ENCODE results near the gene FAM209A. TPM values are rescaled to one million over a fixed set of nuclear protein-coding genes. Genes with fewer than 3 reads are reported as not detected.

Gene FAM209A
- total and polyA plus RNA-seq, 2 donors (not counting 1 experiment from before 2014, with no cell fraction given): 3.3 to 4.8 TPM

DNA sequence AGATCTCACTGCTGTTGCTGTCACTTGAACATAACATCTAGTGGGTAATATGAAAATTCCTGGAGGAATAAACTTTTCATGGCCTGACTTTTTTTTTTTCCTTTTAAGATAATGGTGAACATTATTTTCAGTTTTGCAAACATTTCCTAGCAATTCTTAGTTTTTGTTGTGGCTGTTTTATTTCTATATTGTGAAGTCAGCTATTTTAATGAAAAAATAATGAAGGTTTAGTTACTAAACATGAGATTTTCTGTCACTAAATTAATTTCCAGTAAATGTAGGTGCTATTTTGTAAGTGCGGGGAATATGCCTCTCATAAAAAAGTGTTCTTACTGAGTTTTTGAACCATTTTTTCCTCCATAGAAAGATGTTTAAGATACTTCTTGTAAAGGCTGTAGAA, 23.4 kb upstream of the FAM209A start:
- Histone ChIP-seq H3K4me1 (ENCODE audit: control insufficient read depth in 2 of 2, insufficient read depth in 2 of 2, low read length in 2 of 2) (no peaks in the 10 kb centered on the region), H3K9ac (ENCODE audit: low read length) (no peak overlapping the region), H3K4me2 (replicated peaks; ENCODE audit: low read depth, low read length, poor library complexity, severe bottlenecking) (no peak overlapping the region), H3K4me3 (ENCODE audit: control extremely low read depth in 1 of 5, extremely low read depth in 1 of 5, insufficient read depth in 1 of 5, low read depth in 2 of 5, low read length in 4 of 5) (no peak overlapping the region), H2AFZ (ENCODE audit: insufficient read depth, low read depth, low read length, poor library complexity, severe bottlenecking) (no peak overlapping the region), H3K27me3 (replicated peaks in 1 of 4; ENCODE audit: control extremely low read depth in 1 of 4, control insufficient read depth in 3 of 4, insufficient read depth in 4 of 4, low read length in 3 of 4) (no peaks in the 10 kb centered on the region), H3K79me2 (ENCODE audit: control insufficient read depth, insufficient read depth, low read length) (no peaks in the 10 kb centered on the region), H4K20me1 (ENCODE audit: control insufficient read depth, insufficient read depth, low read length, poor library complexity, severe bottlenecking) (peaks cover 3% of the 10 kb centered on the region), H3K9me3 (ENCODE audit: control extremely low read depth in 1 of 3, control insufficient read depth in 2 of 3, insufficient read depth in 1 of 3, low read length in 2 of 3) (peaks cover 0 to 4% (median 2%) of the 10 kb centered on the region in 3 donors), H3K27ac (ENCODE audit: low read length in 2 of 2) (no peak overlapping the region), H3K36me3 (replicated peaks in 1 of 2; ENCODE audit: control extremely low read depth in 1 of 2, control insufficient read depth in 1 of 2, extremely low read depth in 1 of 2, insufficient read depth in 2 of 2, low read length in 1 of 2) (peaks cover 3 to 29% of the 10 kb centered on the region in 2 experiments)
- ATAC-seq (ENCODE audit: low read depth) (no peak), DNase-seq (no peak)
- Mint-ChIP-seq H3K27me3 (no peaks in the 10 kb centered on the region), H3K9me3 (ENCODE audit: insufficient read depth) (no peaks in the 10 kb centered on the region), H3K4me1 (no peaks in the 10 kb centered on the region), H3K27ac (no peak overlapping the region), H3K4me3 (no peak overlapping the region)
- intact Hi-C loops (cut with micrococcal nuclease): no loop called here
- no CpG with 5 or more reads among the region's 1 CpG for WGBS (ENCODE audit: insufficient coverage)
- CTCF ChIA-PET: no interaction called here
- TF ChIP-seq, protein P1, sequence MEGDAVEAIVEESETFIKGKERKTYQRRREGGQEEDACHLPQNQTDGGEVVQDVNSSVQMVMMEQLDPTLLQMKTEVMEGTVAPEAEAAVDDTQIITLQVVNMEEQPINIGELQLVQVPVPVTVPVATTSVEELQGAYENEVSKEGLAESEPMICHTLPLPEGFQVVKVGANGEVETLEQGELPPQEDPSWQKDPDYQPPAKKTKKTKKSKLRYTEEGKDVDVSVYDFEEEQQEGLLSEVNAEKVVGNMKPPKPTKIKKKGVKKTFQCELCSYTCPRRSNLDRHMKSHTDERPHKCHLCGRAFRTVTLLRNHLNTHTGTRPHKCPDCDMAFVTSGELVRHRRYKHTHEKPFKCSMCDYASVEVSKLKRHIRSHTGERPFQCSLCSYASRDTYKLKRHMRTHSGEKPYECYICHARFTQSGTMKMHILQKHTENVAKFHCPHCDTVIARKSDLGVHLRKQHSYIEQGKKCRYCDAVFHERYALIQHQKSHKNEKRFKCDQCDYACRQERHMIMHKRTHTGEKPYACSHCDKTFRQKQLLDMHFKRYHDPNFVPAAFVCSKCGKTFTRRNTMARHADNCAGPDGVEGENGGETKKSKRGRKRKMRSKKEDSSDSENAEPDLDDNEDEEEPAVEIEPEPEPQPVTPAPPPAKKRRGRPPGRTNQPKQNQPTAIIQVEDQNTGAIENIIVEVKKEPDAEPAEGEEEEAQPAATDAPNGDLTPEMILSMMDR (IDR thresholded peaks at IDR 0.05): no peak
- TF ChIP-seq EZH2 (IDR thresholded peaks at IDR 0.05; ENCODE audit: borderline replicate concordance, insufficient read depth, low read depth, low read length, poor library complexity, severe bottlenecking): no peak
- POLR2A ChIA-PET: no interaction called here

DNA sequence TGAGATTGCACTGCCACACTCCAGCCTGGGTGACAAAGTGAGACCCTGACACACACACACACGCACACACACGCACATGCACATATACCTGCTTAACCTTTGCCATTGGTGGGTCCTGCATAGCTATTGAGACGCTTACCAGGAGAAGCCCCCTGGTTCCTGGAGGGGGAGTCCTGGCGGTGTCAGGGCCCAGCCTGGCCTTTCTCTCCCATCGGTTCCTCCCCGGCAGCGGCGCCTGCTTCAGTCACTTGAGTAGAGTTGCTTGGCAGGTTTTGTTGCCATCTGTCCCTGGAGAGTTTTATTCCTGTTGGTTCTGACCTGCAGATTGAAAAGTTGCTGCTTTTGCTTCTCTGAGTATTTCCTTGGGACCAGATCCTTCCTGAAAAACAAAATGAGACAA, 20.6 kb upstream of the FAM209A start:
- H3K27ac Mint-ChIP-seq: no peak overlapping the region
- Histone ChIP-seq H3K9me3 (ENCODE audit: control extremely low read depth in 1 of 3, control insufficient read depth in 2 of 3, insufficient read depth in 1 of 3, low read length in 2 of 3) (no peaks in the 10 kb centered on the region), H3K4me1 (ENCODE audit: control insufficient read depth in 2 of 2, insufficient read depth in 2 of 2, low read length in 2 of 2) (no peaks in the 10 kb centered on the region), H3K9ac (ENCODE audit: low read length) (no peak overlapping the region), H3K4me2 (replicated peaks; ENCODE audit: low read depth, low read length, poor library complexity, severe bottlenecking) (no peak overlapping the region), H3K27me3 (replicated peaks in 1 of 4; ENCODE audit: control extremely low read depth in 1 of 4, control insufficient read depth in 3 of 4, insufficient read depth in 4 of 4, low read length in 3 of 4) (no peaks in the 10 kb centered on the region), H3K4me3 (ENCODE audit: control extremely low read depth in 1 of 5, extremely low read depth in 1 of 5, insufficient read depth in 1 of 5, low read depth in 2 of 5, low read length in 4 of 5) (no peak overlapping the region), H3K27ac (ENCODE audit: low read length in 2 of 2) (no peak overlapping the region), H3K79me2 (ENCODE audit: control insufficient read depth, insufficient read depth, low read length) (peaks cover 3% of the 10 kb centered on the region), H3K36me3 (replicated peaks in 1 of 2; ENCODE audit: control extremely low read depth in 1 of 2, control insufficient read depth in 1 of 2, extremely low read depth in 1 of 2, insufficient read depth in 2 of 2, low read length in 1 of 2) (peaks cover 0 to 18% of the 10 kb centered on the region in 2 experiments), H4K20me1 (ENCODE audit: control insufficient read depth, insufficient read depth, low read length, poor library complexity, severe bottlenecking) (peaks cover 16% of the 10 kb centered on the region), H2AFZ (ENCODE audit: insufficient read depth, low read depth, low read length, poor library complexity, severe bottlenecking) (no peak overlapping the region)
- ATAC-seq (ENCODE audit: low read depth) (no peak), DNase-seq (no peak)
- ChIA-PET POLR2A (no interaction called here), CTCF (interaction anchor here (1.6 kb wide), 1 partner anchor 132 kb away, joined by 3 read pairs; no protein-coding TSS in a partner anchor)
- H3K27me3 Mint-ChIP-seq: no peaks in the 10 kb centered on the region
- intact Hi-C loops (cut with micrococcal nuclease): no loop called here
- no peaks in the 10 kb centered on the region for H3K4me1 Mint-ChIP-seq
- TF ChIP-seq, protein P1 (IDR thresholded peaks at IDR 0.05): no peak
- TF ChIP-seq EZH2 (IDR thresholded peaks at IDR 0.05; ENCODE audit: borderline replicate concordance, insufficient read depth, low read depth, low read length, poor library complexity, severe bottlenecking): no peak
- no peaks in the 10 kb centered on the region for H3K9me3 Mint-ChIP-seq (ENCODE audit: insufficient read depth)
- no peak overlapping the region for H3K4me3 Mint-ChIP-seq
- WGBS (ENCODE audit: insufficient coverage): 95% methylated on average over 7 of the region's 8 CpGs

Measured in B cell (primary cell).